Measurements from ENCODE around the gene HERPUD1.

- TF ChIP-seq, protein P1, sequence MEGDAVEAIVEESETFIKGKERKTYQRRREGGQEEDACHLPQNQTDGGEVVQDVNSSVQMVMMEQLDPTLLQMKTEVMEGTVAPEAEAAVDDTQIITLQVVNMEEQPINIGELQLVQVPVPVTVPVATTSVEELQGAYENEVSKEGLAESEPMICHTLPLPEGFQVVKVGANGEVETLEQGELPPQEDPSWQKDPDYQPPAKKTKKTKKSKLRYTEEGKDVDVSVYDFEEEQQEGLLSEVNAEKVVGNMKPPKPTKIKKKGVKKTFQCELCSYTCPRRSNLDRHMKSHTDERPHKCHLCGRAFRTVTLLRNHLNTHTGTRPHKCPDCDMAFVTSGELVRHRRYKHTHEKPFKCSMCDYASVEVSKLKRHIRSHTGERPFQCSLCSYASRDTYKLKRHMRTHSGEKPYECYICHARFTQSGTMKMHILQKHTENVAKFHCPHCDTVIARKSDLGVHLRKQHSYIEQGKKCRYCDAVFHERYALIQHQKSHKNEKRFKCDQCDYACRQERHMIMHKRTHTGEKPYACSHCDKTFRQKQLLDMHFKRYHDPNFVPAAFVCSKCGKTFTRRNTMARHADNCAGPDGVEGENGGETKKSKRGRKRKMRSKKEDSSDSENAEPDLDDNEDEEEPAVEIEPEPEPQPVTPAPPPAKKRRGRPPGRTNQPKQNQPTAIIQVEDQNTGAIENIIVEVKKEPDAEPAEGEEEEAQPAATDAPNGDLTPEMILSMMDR (IDR thresholded peaks at IDR 0.05; ENCODE audit: low read depth, low read length, poor library complexity, severe bottlenecking): no peak
- TF ChIP-seq EZH2phosphoT487 (IDR thresholded peaks at IDR 0.05; ENCODE audit: borderline replicate concordance, low read length): no peak
These were observed 28.1 kb upstream of the HERPUD1 start for GRCh38 chr16:56903866-56904265.

Data from DOHH2 (cell line).